Activated CD4-positive, alpha-beta T cell treated with anti-CD3 and anti-CD28 coated beads for 36 hours (primary cell): ENCODE data around the gene UGT1A9. TPM values are rescaled to one million over a fixed set of nuclear protein-coding genes. Genes with fewer than 3 reads are reported as not detected.
"Not testable (repeated sequence)": the region's sequence is repeated elsewhere in the genome, so short reads cannot be mapped to it uniquely, and the experiment has no call there.

Source experiments
- ATAC-seq: fragments of 200-7000 bp; cut with Tn5 transposase; one replicate; pipeline ENCODE4 v1.10.0; 2021; ENCODE audit warnings: mild to moderate bottlenecking, moderate library complexity
- CTCF ChIA-PET: fragments of 350-600 bp; sonication (Branson Sonifier 250); formaldehyde crosslinking; loops from one replicate; lab custom pipeline; 2021; ENCODE audit warnings: antibody characterized with exemption; lab: Charles Lee
- POLR2A ChIA-PET: fragments of 350-600 bp; sonication (Branson Sonifier 250); formaldehyde crosslinking; loops from one replicate; lab custom pipeline; 2021; ENCODE audit warnings: antibody characterized with exemption, inconsistent platforms; lab: Charles Lee
- DNase-seq: peaks from one replicate; pipeline ENCODE4 v3.0.0-alpha.2; 2020
- H3K27ac Mint-ChIP-seq: one replicate; pipeline ENCODE4 v1.8.0; 2021; ENCODE audit warnings: mixed read lengths
- H3K27me3 Mint-ChIP-seq: one replicate; pipeline ENCODE4 v1.8.0; 2021; ENCODE audit warnings: mixed read lengths
- H3K36me3 Mint-ChIP-seq: one replicate; pipeline ENCODE4 v1.8.0; 2021; ENCODE audit warnings: low read depth, mixed read lengths
- H3K4me1 Mint-ChIP-seq: one replicate; pipeline ENCODE4 v1.8.0; 2021; ENCODE audit warnings: mixed read lengths
- H3K4me3 Mint-ChIP-seq: one replicate; pipeline ENCODE4 v1.8.0; 2021; ENCODE audit warnings: mild to moderate bottlenecking, moderate library complexity, mixed read lengths
- H3K9me3 Mint-ChIP-seq: one replicate; pipeline ENCODE4 v1.8.0; 2021; ENCODE audit warnings: low read depth, mixed read lengths
- intact Hi-C, 2 experiments: fragments of 100-400 bp; cut with DNase I in 1 of 2; cut with micrococcal nuclease in 1 of 2; formaldehyde crosslinking; loops; one replicate each; pipeline versions ENCODE4 v1.14.2 to v1.15.1; 2022 to 2024; cut with DNase I, micrococcal nuclease
- total RNA-seq, 2 experiments: library from RNA; stranded (reverse); gene quantifications; one replicate each; pipeline ENCODE4 v1.2.3, GENCODE V29; 2021

UGT1A9 gene
- not detected for total RNA-seq

- POLR2A ChIA-PET = no interaction called here
- Mint-ChIP-seq H3K27ac (no peak within 1 kb of the TSS), H3K27me3 (peaks cover 18% of the 10 kb centered on the region), H3K4me1 (no peaks in the 10 kb centered on the region), H3K4me3 (no peak within 1 kb of the TSS), H3K9me3 (peaks cover 6% of the 10 kb centered on the region), H3K36me3 (no peaks in the 10 kb centered on the region)
- intact Hi-C loops = no loop called here
- CTCF ChIA-PET = no interaction called here
- ATAC-seq (no peak), DNase-seq (no peak)
These were observed at the start of gene UGT1A9 for GRCh38 chr2:233671290-233672161. Gene UGT1A9 (plus strand): TSS chr2:233671898. CDS start chr2:233671935, 37 bp downstream.

- POLR2A ChIA-PET = no interaction called here
- Mint-ChIP-seq H3K4me1 (no peaks in the 10 kb centered on the region), H3K36me3 (no peaks in the 10 kb centered on the region), H3K9me3 (peaks cover 12% of the 10 kb centered on the region), H3K4me3 (no peak overlapping the region), H3K27ac (no peak overlapping the region), H3K27me3 (peaks cover 18% of the 10 kb centered on the region)
- DNase-seq (no peak), ATAC-seq (no peak)
- CTCF ChIA-PET = no interaction called here
- intact Hi-C loops = no loop called here
These were observed 44.2 kb upstream of the UGT1A9 start for GRCh38 chr2:233627331-233628025.

- H3K9me3 Mint-ChIP-seq, H3K27ac Mint-ChIP-seq, H3K36me3 Mint-ChIP-seq, CTCF ChIA-PET, H3K4me3 Mint-ChIP-seq, POLR2A ChIA-PET, ATAC-seq, H3K27me3 Mint-ChIP-seq, intact Hi-C loops, DNase-seq: not testable (repeated sequence)
- H3K4me1 Mint-ChIP-seq = peaks cover 11% of the 10 kb centered on the region
These were observed 35.4 kb upstream of the UGT1A9 start, which contains the start of gene UGT1A10 for GRCh38 chr2:233636306-233636705. Gene UGT1A10 (plus strand): TSS chr2:233636448. CDS start chr2:233636523, 75 bp downstream.

DNA sequence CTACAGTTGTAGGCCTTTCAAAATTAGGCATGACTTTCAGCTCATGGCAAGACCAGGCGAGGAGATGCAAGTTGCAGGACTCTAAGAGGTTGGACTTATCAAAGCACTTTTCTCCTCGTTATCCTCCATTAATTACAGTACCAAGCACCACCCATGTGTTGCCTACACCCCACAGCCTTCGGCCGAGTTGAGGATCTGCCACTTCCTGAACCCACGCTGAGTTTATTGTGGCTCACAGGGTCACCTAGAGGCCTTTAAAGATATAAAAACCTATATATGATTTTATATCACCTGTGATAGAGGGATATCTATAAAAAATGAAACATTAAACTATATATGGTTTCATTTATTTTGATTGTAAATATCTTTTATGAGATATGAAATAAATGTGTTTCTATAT lies 32.9 kb upstream of the UGT1A9 start:
- DNase-seq = peak; percentile 10
- Mint-ChIP-seq H3K36me3 (no peaks in the 10 kb centered on the region), H3K4me3 (no peak overlapping the region), H3K9me3 (peaks cover 2% of the 10 kb centered on the region), H3K27ac (no peak overlapping the region), H3K27me3 (peaks cover 7% of the 10 kb centered on the region), H3K4me1 (peaks cover 11% of the 10 kb centered on the region)
- no peak for ATAC-seq
- ChIA-PET CTCF (no interaction called here), POLR2A (no interaction called here)
- intact Hi-C loops = no loop called here

GRCh38 chr2:233639860-233640259 lies 31.8 kb upstream of the UGT1A9 start:
- CTCF ChIA-PET = no interaction called here
- H3K27me3 Mint-ChIP-seq = peaks cover 7% of the 10 kb centered on the region
- POLR2A ChIA-PET = no interaction called here
- ATAC-seq (no peak), DNase-seq (no peak)
- H3K27ac Mint-ChIP-seq = no peak overlapping the region
- H3K4me3 Mint-ChIP-seq = no peak overlapping the region
- peaks cover 11% of the 10 kb centered on the region for H3K4me1 Mint-ChIP-seq
- peaks cover 2% of the 10 kb centered on the region for H3K9me3 Mint-ChIP-seq
- no peaks in the 10 kb centered on the region for H3K36me3 Mint-ChIP-seq
- intact Hi-C loops = no loop called here

DNA sequence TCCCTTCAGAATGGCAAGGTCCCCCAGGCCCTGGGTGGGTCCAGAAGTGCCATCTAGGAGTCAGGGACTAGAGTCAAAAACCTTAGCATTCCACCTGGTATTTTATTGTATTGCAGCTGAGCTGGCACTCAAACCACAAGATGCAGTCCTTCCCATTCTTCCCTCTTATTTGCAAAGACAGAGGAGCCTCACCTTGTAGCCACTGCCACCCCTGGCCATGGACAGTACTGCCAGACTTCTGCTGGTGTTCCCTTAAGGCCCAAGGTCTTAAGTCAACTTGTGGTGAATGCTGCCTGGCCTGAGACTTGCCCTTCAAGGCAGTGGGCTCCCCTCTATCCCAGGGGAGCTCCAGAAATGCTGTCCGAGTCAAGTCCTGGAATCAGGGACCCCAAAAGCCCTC lies 28.6 kb upstream of the UGT1A9 start:
- Mint-ChIP-seq H3K9me3 (peaks cover 22% of the 10 kb centered on the region), H3K27me3 (peaks cover 6% of the 10 kb centered on the region), H3K4me1 (peaks cover 11% of the 10 kb centered on the region), H3K27ac (no peak overlapping the region), H3K36me3 (peaks cover 3% of the 10 kb centered on the region), H3K4me3 (no peak overlapping the region)
- intact Hi-C loops = no loop called here
- POLR2A ChIA-PET = no interaction called here
- ATAC-seq (no peak), DNase-seq (no peak)
- CTCF ChIA-PET = interaction anchor here (0.6 kb wide), 1 partner anchor 495 kb away, joined by 5 read pairs; no protein-coding TSS in a partner anchor

DNA sequence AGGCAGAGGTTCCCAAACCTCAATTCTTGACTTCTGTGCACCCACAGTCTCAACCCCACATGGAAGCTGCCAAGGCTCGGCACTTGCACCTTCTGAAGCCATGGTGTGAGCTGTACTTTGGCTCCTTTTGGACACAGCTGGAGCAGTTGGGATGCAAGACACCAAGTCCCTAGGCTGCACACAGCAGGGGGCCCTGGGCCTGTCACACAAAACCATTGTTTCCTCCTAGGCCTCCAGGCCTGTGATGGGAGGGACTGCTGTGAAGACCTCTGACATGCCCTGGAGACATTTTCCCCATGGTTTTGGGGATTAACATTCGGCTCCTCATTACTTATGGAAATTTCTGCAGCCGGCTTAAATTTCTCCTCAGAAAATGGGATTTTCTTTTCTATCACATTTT lies 25.7 kb upstream of the UGT1A9 start:
- H3K36me3 Mint-ChIP-seq, H3K4me1 Mint-ChIP-seq, DNase-seq, H3K4me3 Mint-ChIP-seq, intact Hi-C loops, H3K27ac Mint-ChIP-seq, POLR2A ChIA-PET, H3K27me3 Mint-ChIP-seq, ATAC-seq: not testable (repeated sequence)
- H3K9me3 Mint-ChIP-seq = peaks cover 22% of the 10 kb centered on the region
- CTCF ChIA-PET = interaction anchor here (0.7 kb wide), 2 partner anchors 612 to 1697 kb away, joined by 3 read pairs; no protein-coding TSS in a partner anchor

GRCh38 chr2:233650981-233651380 lies 20.7 kb upstream of the UGT1A9 start:
- H3K27me3 Mint-ChIP-seq = peaks cover 10% of the 10 kb centered on the region
- H3K9me3 Mint-ChIP-seq = peaks cover 14% of the 10 kb centered on the region
- CTCF ChIA-PET = no interaction called here
- no peak for ATAC-seq
- no peaks in the 10 kb centered on the region for H3K4me1 Mint-ChIP-seq
- H3K36me3 Mint-ChIP-seq = peaks cover 3% of the 10 kb centered on the region
- H3K4me3 Mint-ChIP-seq = no peak overlapping the region
- POLR2A ChIA-PET = no interaction called here
- H3K27ac Mint-ChIP-seq = no peak overlapping the region
- intact Hi-C loops = no loop called here
- DNase-seq = no peak

GRCh38 chr2:233651430-233651829 lies 20.3 kb upstream of the UGT1A9 start:
- H3K4me3 Mint-ChIP-seq = no peak overlapping the region
- peaks cover 3% of the 10 kb centered on the region for H3K36me3 Mint-ChIP-seq
- DNase-seq = no peak
- no peak for ATAC-seq
- H3K9me3 Mint-ChIP-seq = peaks cover 12% of the 10 kb centered on the region
- intact Hi-C loops = no loop called here
- H3K27me3 Mint-ChIP-seq = peaks cover 10% of the 10 kb centered on the region
- ChIA-PET CTCF (interaction anchor here (0.7 kb wide), 1 partner anchor 62 kb away, joined by 3 read pairs; the partner anchor contains the start of gene UGT1A5), POLR2A (no interaction called here)
- no peaks in the 10 kb centered on the region for H3K4me1 Mint-ChIP-seq
- no peak overlapping the region for H3K27ac Mint-ChIP-seq

GRCh38 chr2:233654501-233654900 lies 17.2 kb upstream of the UGT1A9 start:
- no peak overlapping the region for H3K4me3 Mint-ChIP-seq
- no peak for ATAC-seq
- H3K36me3 Mint-ChIP-seq = no peaks in the 10 kb centered on the region
- intact Hi-C loops = no loop called here
- peaks cover 12% of the 10 kb centered on the region for H3K27me3 Mint-ChIP-seq
- no peaks in the 10 kb centered on the region for H3K9me3 Mint-ChIP-seq
- no peaks in the 10 kb centered on the region for H3K4me1 Mint-ChIP-seq
- ChIA-PET CTCF (interaction anchor here (1.0 to 1.2 kb wide), 2 partner anchors 13 to 1065 kb away, joined by 3 read pairs; no protein-coding TSS in a partner anchor), POLR2A (no interaction called here)
- DNase-seq = no peak
- H3K27ac Mint-ChIP-seq = no peak overlapping the region

DNA sequence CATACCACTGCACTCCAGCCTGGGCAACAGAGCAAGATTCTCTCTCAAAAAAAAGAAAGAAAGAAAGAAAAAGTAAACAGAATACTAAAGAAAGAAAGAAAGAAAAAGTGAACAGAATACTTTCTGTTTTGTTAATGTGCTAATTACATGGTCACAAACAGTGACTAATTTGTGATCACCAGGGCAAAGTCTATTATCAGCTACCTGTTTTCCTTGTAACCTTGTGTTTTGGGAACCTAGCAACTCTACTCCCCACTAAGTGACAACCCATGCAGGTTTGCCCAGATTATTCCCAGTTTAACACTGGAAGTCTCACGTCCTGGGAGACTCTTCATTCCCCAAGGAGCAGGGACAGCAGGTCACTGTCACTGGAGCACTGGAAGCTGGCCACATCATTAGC lies 16.7 kb upstream of the UGT1A9 start:
- Mint-ChIP-seq H3K36me3 (no peaks in the 10 kb centered on the region), H3K9me3 (no peaks in the 10 kb centered on the region), H3K27ac (no peak overlapping the region), H3K4me3 (no peak overlapping the region), H3K4me1 (no peaks in the 10 kb centered on the region), H3K27me3 (peaks cover 15% of the 10 kb centered on the region)
- CTCF ChIA-PET = interaction anchor here (1.2 kb wide), 1 partner anchor 1064 kb away, joined by 3 read pairs; no protein-coding TSS in a partner anchor
- intact Hi-C loops = no loop called here
- DNase-seq (no peak), ATAC-seq (no peak)
- POLR2A ChIA-PET = no interaction called here
